GM19099 (cell line): ENCODE measurements around the gene VPS35.

Source experiments
- POLR2A ChIP-seq: IDR thresholded peaks from 3 replicates; pipeline ENCODE4 v1.6.1; 2011; ENCODE audit warnings: low read depth; ENCODE audit not compliant: insufficient read length; ENCODE audit errors: extremely low read depth

Gene VPS35

DNA sequence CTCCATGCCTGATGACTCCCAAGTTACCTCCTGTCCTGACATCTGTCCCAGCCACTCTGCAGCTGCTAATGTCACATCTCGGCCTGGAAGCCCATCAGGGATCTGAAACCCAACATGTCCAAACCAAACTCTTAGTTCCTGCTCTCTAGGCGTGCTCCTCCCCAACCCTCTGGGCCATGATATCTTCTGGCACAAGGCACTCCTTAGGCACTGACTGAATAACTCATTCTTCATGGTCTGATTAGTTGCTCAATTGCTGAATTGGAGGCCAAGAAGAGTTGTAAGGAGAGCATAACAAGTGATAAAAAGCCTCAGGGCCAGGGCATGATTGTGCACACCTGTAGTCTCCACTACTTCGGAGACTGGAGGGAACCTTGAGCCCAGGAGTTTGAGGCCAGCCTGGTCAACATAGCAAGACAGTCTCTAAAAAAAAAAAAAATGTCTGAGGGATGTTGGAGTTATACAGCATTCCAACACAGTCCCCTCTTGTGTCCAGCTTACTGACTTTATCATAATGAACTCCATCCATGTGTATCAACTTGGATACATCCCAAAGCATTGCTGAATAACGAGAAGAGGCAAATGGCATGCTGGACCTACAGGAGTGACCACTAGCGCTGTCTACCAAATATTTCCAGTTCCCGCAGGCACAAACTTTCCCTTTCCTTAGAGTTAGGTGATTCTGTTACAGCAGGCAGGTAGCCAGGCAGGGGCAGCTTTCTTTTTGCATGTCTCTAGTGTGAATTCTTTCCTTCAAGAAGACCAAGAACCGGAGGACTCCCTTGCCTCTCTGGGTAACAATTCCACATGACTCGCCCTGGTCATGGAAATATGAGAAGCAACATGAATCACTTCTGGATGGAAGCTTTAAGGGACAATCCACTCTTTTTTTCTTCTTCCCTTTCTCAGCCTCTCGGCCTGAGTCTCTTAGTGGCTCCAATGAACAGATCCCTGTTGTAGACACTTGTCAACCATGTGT, 49.7 kb downstream of the VPS35 start:
- no peak for TF ChIP-seq POLR2A

DNA sequence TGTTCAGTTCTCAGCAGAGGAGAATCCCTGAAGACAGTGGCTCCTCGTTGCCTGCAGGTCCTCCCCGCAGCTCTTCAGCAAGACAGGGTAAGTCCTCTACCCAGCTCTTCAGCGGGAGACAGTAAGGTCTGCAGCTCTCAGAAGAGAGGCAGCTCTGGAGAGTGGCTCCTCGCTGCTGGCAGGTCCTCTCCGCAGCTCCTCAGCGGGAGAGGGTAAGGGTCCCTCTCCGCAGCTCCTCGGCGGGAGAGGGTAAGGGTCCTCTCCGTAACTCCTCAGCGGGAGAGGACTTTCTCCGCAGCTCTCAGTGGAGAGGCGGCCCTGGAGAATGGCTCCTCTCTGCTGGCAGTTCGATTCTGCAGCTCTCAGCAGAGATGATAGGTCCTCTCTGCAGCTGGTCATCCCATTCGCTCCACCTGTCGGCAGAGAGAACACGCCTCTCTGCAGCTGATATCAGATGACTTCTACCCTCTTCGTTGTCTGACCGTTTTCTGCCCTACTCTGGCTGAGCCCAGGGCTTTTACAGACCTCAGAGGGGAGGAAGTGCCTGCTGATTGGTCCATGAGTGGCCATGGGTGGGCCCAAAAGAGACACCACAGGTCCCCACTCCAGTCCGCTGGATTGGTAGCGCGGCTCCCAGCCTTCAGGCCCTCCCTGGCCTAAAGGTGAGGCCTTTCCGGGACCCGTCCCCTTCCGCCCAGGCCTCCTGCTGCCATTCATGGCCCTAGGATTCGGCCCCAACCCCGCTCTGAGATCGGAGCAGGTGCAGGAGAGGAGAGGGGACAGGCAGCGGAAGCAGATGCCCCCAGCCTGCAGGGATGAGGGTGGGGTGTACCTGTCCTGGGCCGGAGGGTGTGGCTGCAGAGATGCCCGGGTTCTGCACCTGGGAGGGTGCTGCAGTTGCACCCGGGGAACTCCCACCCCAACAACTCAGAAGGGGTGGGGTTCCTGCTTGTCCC, 55.9 kb downstream of the VPS35 start:
- TF ChIP-seq POLR2A: no peak

- no peak for TF ChIP-seq POLR2A
Observed at GRCh38 chr16:46629331-46630219, 59.4 kb downstream of the VPS35 start.

GRCh38 chr16:46627746-46628145, 61.2 kb downstream of the VPS35 start:
- TF ChIP-seq POLR2A: no peak

DNA sequence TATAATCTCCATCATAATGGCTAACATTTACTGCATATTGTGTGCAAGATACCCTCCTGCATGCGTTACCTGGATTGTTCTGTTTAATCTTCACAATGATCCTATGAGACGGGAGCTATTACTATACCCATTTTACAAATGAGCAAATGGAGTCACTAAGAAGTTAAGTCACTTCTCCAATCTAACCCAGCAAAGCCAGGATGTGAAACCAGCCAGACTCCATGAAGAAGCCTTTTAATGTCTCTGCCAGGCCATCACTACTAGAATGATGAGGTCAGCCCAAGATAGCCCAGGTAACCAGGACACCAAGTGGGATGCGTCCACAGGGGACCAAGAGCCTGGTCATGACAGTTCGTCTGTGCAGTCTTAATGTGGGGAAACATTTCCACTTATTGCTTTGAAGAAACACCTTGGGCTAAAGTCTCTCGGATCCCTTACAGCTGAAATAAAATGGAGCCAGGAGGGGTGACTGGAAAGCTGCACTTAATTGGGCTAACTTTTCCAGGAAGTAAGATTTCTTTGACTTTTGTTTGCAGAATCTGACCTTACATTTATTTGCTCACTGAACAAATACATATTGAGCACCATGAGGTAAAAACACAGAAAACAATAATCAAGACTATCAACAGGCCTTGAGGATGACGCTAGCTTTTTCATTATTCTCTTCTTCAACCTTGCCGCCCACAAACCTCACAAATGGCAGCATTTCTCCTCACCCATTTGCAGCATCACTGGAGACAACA, 66.9 kb downstream of the VPS35 start:
- no peak for TF ChIP-seq POLR2A

DNA sequence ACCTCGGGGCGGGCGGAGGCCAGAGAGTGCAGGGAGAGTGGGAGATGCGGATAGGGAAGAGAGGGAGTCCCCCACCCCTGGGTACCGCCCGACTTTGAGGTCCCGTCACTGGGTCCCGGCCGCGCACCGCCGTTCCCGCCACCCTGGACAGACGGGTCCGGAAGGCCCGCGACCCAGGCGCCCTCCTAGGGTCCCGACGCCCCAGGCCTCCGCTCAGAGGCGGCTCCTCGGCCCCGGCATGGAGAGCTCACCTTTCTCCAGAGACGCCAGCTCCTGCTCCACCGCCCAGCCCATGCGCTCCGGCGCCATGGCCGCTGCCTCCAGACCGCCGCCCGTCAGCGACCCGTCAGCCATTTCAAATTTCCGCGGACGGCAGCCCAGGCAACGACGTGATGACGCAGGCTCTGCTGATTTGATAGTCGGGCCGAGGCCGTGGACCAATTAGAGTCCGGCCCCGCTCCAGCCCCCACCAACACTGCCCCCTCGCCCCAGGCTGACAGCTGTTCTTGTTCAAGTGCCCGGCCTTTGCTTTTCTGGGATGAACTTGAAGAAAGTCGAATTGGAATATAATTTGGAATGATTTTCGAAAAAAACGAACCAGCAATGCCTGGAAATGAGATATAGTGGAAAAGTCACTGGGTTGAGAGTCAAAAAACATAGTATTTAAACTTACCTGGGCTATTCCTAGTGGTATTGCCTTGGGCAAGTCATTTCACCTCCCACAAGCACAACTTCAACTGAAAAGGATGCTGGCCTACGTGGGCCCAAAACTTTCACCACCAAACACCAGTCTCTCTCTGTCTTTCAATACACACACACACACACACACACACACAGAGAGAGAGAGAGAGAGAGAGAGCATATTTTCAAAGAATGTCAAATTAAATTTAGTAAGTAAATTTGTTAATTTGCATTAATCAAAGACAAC, 67.7 kb downstream of the VPS35 start, which contains the start of gene SHCBP1:
Gene SHCBP1 (minus strand): TSS at position 374 of the 928 bp plus-strand sequence. CDS start 20 bp downstream, at position 354.
- TF ChIP-seq POLR2A: peak; percentile 86

DNA sequence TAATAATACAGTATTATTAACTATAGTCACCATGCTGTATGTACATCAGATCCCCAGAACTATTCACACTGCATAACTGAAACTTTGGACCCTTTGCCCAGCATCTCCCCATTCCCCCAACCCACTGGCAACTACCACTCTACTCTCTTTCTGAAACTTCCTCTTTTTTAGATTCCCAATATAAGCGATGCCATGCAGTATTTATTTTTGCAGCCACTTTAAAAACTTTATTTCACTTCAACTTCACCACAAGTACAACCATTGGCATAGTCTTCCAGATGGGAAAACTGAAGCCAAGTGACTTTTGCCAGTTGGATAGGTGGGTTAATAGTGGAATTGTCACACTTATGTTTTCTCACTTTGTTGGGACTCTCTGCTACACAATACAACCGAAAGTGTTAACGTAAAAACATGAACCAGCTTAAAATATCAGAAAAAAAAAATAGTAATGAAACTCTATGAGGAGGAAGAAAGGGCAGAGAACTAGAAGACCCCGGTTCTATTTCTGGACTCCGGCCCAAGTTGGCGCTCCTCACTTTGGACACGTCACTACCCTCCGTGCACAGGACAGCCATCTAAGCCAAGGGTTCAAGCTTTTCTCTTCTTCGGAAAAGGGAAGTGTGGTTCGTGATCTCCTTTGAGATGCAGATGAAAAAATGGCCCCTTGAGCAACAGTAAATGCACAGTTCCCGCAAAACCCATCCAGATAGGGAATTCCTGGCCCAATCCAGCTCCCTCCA, 68.5 kb downstream of the VPS35 start:
- no peak for TF ChIP-seq POLR2A

- TF ChIP-seq POLR2A: no peak
Observed at GRCh38 chr16:46618516-46618915, 70.5 kb downstream of the VPS35 start.

GRCh38 chr16:46614006-46614405, 75.0 kb downstream of the VPS35 start:
- TF ChIP-seq POLR2A: no peak

GRCh38 chr16:46613352-46613751, 75.6 kb downstream of the VPS35 start:
- no peak for TF ChIP-seq POLR2A

DNA sequence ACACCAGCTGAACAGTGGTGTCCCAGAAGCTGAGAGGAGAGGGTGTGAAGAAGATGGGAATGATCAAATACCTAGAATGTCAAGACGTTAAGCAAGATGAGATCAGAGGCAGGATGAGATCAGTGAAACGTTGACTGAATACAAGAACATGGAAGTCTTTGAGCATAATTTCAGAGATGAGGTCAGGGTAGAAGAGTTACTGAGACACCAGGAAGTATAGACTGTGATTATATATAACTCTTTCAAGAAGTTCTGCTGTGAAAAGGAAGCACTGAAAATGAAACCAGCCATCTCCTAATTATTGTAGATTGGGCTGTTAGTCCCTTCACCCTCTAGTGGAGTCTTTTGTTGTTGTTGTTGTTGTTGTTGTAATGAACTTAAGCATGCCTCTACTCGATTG, 76.9 kb downstream of the VPS35 start:
- TF ChIP-seq POLR2A: no peak

- no peak for TF ChIP-seq POLR2A
Observed at GRCh38 chr16:46607529-46607928, 81.4 kb downstream of the VPS35 start.
